GM12878 (cell line): ENCODE measurements around the gene TSPAN11. TPM values are rescaled to one million over a fixed set of nuclear protein-coding genes. Genes with fewer than 3 reads are reported as not detected.

ENCODE experiments used
- ATAC-seq: fragments of 200-7000 bp; cut with Tn5 transposase; 3 replicates; pipeline ENCODE4 v1.9.1; 2020; ENCODE audit warnings: mild to moderate bottlenecking, moderate library complexity
- BruUV-seq: library from RNA; stranded (reverse); fragments of 400-500 nt; replicated peaks from 2 replicates; lab custom pipeline; 2021; lab: Mats Ljungman, UMichigan
- CTCF ChIA-PET: fragments of 300-600 bp; sonication (Branson Sonifier 250); formaldehyde crosslinking; extraction: SDS; loops from one replicate; lab custom pipeline; 2021; ENCODE audit warnings: inconsistent platforms; lab: Yijun Ruan, JAX
- POLR2A ChIA-PET: fragments of 350-600 bp; formaldehyde crosslinking; extraction: SDS; loops from one replicate; lab custom pipeline; 2021; ENCODE audit warnings: inconsistent platforms; lab: Charles Lee
- RAD21 ChIA-PET: fragments of 300-600 bp; sonication (Branson Sonifier 250); formaldehyde crosslinking; loops from one replicate; lab custom pipeline; 2023; ENCODE audit warnings: antibody characterized with exemption; ENCODE audit not compliant: unreplicated experiment; lab: Charles Lee
- SMC1A ChIA-PET: fragments of 300-600 bp; sonication (Branson Sonifier 250); formaldehyde crosslinking; loops from one replicate; lab custom pipeline; 2023; ENCODE audit not compliant: unreplicated experiment, uncharacterized antibody; lab: Charles Lee
- DNase-seq: peaks from one replicate; pipeline ENCODE4 v3.0.0-alpha.2; 2011; ENCODE audit warnings: low read depth, low spot score
- FAIRE-seq: peaks from 3 replicates; lab custom pipeline; 2011; peaks lifted over from hg19 to GRCh38; lab: Jason Lieb, UNC
- H2AFZ ChIP-seq: 2 replicates; pipeline ENCODE4 v1.6.0; 2011; ENCODE audit warnings: low read depth, low read length, control low read depth; ENCODE audit not compliant: control insufficient read depth
- H3K27ac ChIP-seq: 2 replicates; pipeline ENCODE4 v1.5.1; 2011; ENCODE audit warnings: control low read depth; ENCODE audit not compliant: control insufficient read depth, insufficient read depth
- H3K27me3 ChIP-seq, 2 experiments: replicated peaks in 1 of 2; 2 replicates each; pipeline versions ENCODE4 v1.6.0 to v1.6.1; 2011; ENCODE audit warnings: low read length in 1 of 2; ENCODE audit not compliant: control insufficient read depth in 2 of 2, insufficient read depth in 2 of 2
- H3K36me3 ChIP-seq, 2 experiments: 2 replicates each; pipeline ENCODE4 v1.5.1; 2011; ENCODE audit warnings: low read length in 1 of 2; ENCODE audit not compliant: control insufficient read depth in 2 of 2, insufficient read depth in 2 of 2
- H3K4me1 ChIP-seq: 2 replicates; pipeline ENCODE4 v1.6.1; 2011; ENCODE audit warnings: mild to moderate bottlenecking, low read length, moderate library complexity, mixed read lengths; ENCODE audit not compliant: control insufficient read depth, insufficient read depth
- H3K4me2 ChIP-seq: 2 replicates; pipeline ENCODE4 v1.6.0; 2011; ENCODE audit warnings: control low read depth; ENCODE audit not compliant: control insufficient read depth, insufficient read depth
- H3K4me3 ChIP-seq: fragments of 200-600 bp; sonication (generic); 2 replicates; pipeline ENCODE4 v1.5.1; 2016
- H3K79me2 ChIP-seq: 2 replicates; pipeline ENCODE4 v1.6.0; 2011; ENCODE audit warnings: low read length; ENCODE audit not compliant: control insufficient read depth, insufficient read depth
- H3K9ac ChIP-seq: 2 replicates; pipeline ENCODE4 v1.8.0; 2011; ENCODE audit warnings: low read length, control low read depth, mixed read lengths; ENCODE audit not compliant: control insufficient read depth, insufficient read depth
- H3K9me3 ChIP-seq: replicated peaks from 3 replicates; pipeline ENCODE4 v1.5.1; 2011; ENCODE audit warnings: mild to moderate bottlenecking, low read length; ENCODE audit not compliant: control insufficient read depth, insufficient read depth
- H4K20me1 ChIP-seq: 2 replicates; pipeline ENCODE4 v1.6.0; 2011; ENCODE audit not compliant: control insufficient read depth, insufficient read depth
- ATF2 ChIP-seq: IDR thresholded peaks from 2 replicates; pipeline ENCODE4 v1.6.1; 2012; ENCODE audit warnings: low read length, inconsistent platforms
- BCL11A ChIP-seq: IDR thresholded peaks from 2 replicates; pipeline ENCODE4 v1.6.1; 2011; ENCODE audit warnings: low read depth, low read length
- BCL3 ChIP-seq: IDR thresholded peaks from 2 replicates; pipeline ENCODE4 v1.6.1; 2011; ENCODE audit warnings: borderline replicate concordance, low read depth, mild to moderate bottlenecking, moderate library complexity, low read length; ENCODE audit not compliant: insufficient read depth, poor library complexity, severe bottlenecking
- BMI1 ChIP-seq: fragments of 450-650 bp; IDR thresholded peaks from 2 replicates; pipeline ENCODE4 v1.6.1; 2016; ENCODE audit warnings: mild to moderate bottlenecking, moderate library complexity, borderline replicate concordance
- CHD2 ChIP-seq: IDR thresholded peaks from 2 replicates; pipeline ENCODE4 v1.6.1; 2011; ENCODE audit warnings: low read depth, low read length, improper control_type of control experiment, borderline replicate concordance
- CHD4 ChIP-seq: fragments of 200-600 bp; sonication (generic); IDR thresholded peaks from 2 replicates; pipeline ENCODE4 v1.6.1; 2016; ENCODE audit warnings: mild to moderate bottlenecking
- E2F4 ChIP-seq: IDR thresholded peaks from 2 replicates; pipeline ENCODE4 v1.6.1; 2012; ENCODE audit warnings: low read depth, low read length, improper control_type of control experiment
- MTA2 ChIP-seq: fragments of 450-650 bp; IDR thresholded peaks from 2 replicates; pipeline ENCODE4 v1.6.1; 2016; ENCODE audit warnings: low read depth, mild to moderate bottlenecking, moderate library complexity
- MTA3 ChIP-seq: IDR thresholded peaks from 2 replicates; pipeline ENCODE4 v1.6.1; 2012; ENCODE audit warnings: low read length, inconsistent platforms, borderline replicate concordance
- NFXL1 ChIP-seq: fragments of 450-650 bp; IDR thresholded peaks from 2 replicates; pipeline ENCODE4 v1.6.1; 2017; ENCODE audit warnings: antibody characterized with exemption, mild to moderate bottlenecking, borderline replicate concordance
- PAX8 ChIP-seq: fragments of 450-650 bp; IDR thresholded peaks from 2 replicates; pipeline ENCODE4 v1.6.1; 2017; ENCODE audit warnings: mild to moderate bottlenecking, moderate library complexity
- RBBP5 ChIP-seq: fragments of 200-600 bp; sonication (generic); conservative IDR thresholded peaks from 2 replicates; pipeline ENCODE4 v1.6.1; 2016
- SMARCA5 ChIP-seq: fragments of 450-650 bp; IDR thresholded peaks from 2 replicates; pipeline ENCODE4 v1.6.1; 2017; ENCODE audit warnings: mild to moderate bottlenecking
- SRF ChIP-seq, 2 experiments: IDR thresholded peaks; 2 replicates each; pipeline ENCODE4 v1.6.1; 2011; ENCODE audit warnings: low read depth in 2 of 2, low read length in 2 of 2, mild to moderate bottlenecking in 1 of 2, moderate library complexity in 1 of 2
- TCF12 ChIP-seq: IDR thresholded peaks from 2 replicates; pipeline ENCODE4 v1.6.1; 2011; ENCODE audit warnings: low read depth, mild to moderate bottlenecking, low read length
- TCF7 ChIP-seq: IDR thresholded peaks from 2 replicates; pipeline ENCODE4 v1.6.1; 2014; ENCODE audit warnings: antibody characterized with exemption, borderline replicate concordance
- WGBS: methylation state at CpG from one replicate; pipeline ENCODE4 v1.1.6; 2016; ENCODE audit warnings: low lambda C conversion rate; ENCODE audit not compliant: insufficient replicate concordance, insufficient coverage; ENCODE audit errors: missing lambda C conversion rate; 5-methylcytosine and 5-hydroxymethylcytosine counted together
- in situ Hi-C: fragments of 300-500 bp; cut with MboI; formaldehyde crosslinking; loops from 9 replicates; pipeline ENCODE4 v1.14.3; 2018; ENCODE audit warnings: mixed read lengths
- intact Hi-C: fragments of 100-400 bp; cut with micrococcal nuclease; formaldehyde crosslinking; loops from one replicate; pipeline ENCODE4 v1.14.2; 2022; ENCODE audit not compliant: unreplicated experiment
- polyA plus RNA-seq, 11 experiments: library from polyadenylated mRNA; depleted of rRNA in 4 of 11; unstranded in 6 of 11; stranded (reverse) in 5 of 11; fragments of >200 nt; fragmentation: Nextera tagmentation in 4 of 11; fragmentation: Illumina TruSeq in 1 of 11; extraction: Ambion mirVana in 4 of 11; extraction: Trizol in 1 of 11; gene quantifications; 1 replicate in 1 of 11; 2 replicates in 10 of 11; pipeline versions ENCODE4 v1.2.1 to v1.2.3, GENCODE V29; 2011 to 2016; ENCODE audit warnings: inconsistent platforms in 2 of 11, missing spikeins in 2 of 11, low read depth in 1 of 11
- total RNA-seq, 4 experiments: library from RNA; depleted of rRNA in 3 of 4; stranded (reverse); fragments of >200 nt in 3 of 4; fragmentation: Illumina TruSeq in 1 of 4; extraction: Trizol in 1 of 4; gene quantifications; 2 replicates each; pipeline versions ENCODE4 v1.2.1 to v1.2.3, GENCODE V29; 2013 to 2021
- TF ChIP-seq, protein P1 (sequence below): fragments of 450-650 bp; IDR thresholded peaks from 2 replicates; pipeline ENCODE4 v1.6.1; 2017; ENCODE audit warnings: mild to moderate bottlenecking
- TF ChIP-seq, protein P2 (sequence below): fragments of 450-650 bp; IDR thresholded peaks from 2 replicates; pipeline ENCODE4 v1.6.1; 2016; ENCODE audit warnings: mild to moderate bottlenecking

Gene TSPAN11
- total and polyA plus RNA-seq, 10 of the 15 experiments (the other 5 are each of a cell fraction or from before 2014, with no cell fraction given) = under 0.01 to 0.27 (median 0.04) TPM; not detected in 6

DNA sequence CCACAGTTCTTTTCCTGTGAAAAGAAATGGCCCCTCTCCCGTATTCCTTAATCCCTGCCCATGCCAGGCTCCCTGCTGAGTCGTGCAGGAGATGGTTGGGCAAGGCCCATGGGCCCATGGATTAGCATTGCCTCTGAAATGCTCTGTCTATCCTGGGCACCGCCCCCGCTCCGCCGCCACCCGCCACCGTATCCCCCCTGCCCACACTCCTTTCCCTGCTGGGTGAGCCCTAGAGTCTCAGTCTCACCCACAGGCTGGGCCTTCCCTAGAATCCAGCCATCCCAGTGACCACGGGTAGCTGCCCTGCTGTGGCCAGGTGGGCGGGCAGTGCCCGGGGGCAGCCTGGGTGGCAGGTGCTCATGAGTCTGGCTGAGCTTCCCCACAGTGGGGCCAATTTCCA, 50.6 kb downstream of the TSPAN11 start:
- intact Hi-C loops = no loop called here
- ATAC-seq (no peak), DNase-seq (no peak)
- RAD21 ChIA-PET = no interaction called here
- SMC1A ChIA-PET = no interaction called here
- POLR2A ChIA-PET = no interaction called here
- TF ChIP-seq TCF7 (no peak), CHD4 (no peak), BCL3 (no peak), BCL11A (no peak), E2F4 (no peak), ATF2 (no peak), MTA2 (no peak), SRF (IDR thresholded peaks at IDR 0.05; ENCODE audit: low read depth in 2 of 2, low read length in 2 of 2) (no peak), NFXL1 (no peak), PAX8 (no peak), MTA3 (no peak), SMARCA5 (no peak), TCF12 (no peak), RBBP5 (no peak), BMI1 (no peak), CHD2 (no peak)
- TF ChIP-seq, protein P1, sequence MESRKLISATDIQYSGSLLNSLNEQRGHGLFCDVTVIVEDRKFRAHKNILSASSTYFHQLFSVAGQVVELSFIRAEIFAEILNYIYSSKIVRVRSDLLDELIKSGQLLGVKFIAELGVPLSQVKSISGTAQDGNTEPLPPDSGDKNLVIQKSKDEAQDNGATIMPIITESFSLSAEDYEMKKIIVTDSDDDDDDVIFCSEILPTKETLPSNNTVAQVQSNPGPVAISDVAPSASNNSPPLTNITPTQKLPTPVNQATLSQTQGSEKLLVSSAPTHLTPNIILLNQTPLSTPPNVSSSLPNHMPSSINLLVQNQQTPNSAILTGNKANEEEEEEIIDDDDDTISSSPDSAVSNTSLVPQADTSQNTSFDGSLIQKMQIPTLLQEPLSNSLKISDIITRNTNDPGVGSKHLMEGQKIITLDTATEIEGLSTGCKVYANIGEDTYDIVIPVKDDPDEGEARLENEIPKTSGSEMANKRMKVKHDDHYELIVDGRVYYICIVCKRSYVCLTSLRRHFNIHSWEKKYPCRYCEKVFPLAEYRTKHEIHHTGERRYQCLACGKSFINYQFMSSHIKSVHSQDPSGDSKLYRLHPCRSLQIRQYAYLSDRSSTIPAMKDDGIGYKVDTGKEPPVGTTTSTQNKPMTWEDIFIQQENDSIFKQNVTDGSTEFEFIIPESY = no peak
- TF ChIP-seq, protein P2, sequence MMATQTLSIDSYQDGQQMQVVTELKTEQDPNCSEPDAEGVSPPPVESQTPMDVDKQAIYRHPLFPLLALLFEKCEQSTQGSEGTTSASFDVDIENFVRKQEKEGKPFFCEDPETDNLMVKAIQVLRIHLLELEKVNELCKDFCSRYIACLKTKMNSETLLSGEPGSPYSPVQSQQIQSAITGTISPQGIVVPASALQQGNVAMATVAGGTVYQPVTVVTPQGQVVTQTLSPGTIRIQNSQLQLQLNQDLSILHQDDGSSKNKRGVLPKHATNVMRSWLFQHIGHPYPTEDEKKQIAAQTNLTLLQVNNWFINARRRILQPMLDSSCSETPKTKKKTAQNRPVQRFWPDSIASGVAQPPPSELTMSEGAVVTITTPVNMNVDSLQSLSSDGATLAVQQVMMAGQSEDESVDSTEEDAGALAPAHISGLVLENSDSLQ = no peak
- TF ChIP-seq, all 136 proteins: peak for 0
- no peaks in the 10 kb centered on the region for H3K4me1 ChIP-seq
- CTCF ChIA-PET = no interaction called here
- no peak overlapping the region for H3K27ac ChIP-seq
- FAIRE-seq = no peak
- H3K9me3 ChIP-seq = no peaks in the 10 kb centered on the region
- no peak overlapping the region for H3K4me3 ChIP-seq
- no peaks in the 10 kb centered on the region; a peak in 1 of 4 replicates for H3K27me3 ChIP-seq
- in situ Hi-C loops = no loop called here
- no peaks in the 10 kb centered on the region for H3K79me2 ChIP-seq
- H3K4me2 ChIP-seq = no peak overlapping the region
- BruUV-seq = no TSS peak
- H3K36me3 ChIP-seq = no peaks in the 10 kb centered on the region
- WGBS = 48% methylated on average over 11 of the region's 11 CpGs
- no peak overlapping the region for H2AFZ ChIP-seq
- H3K9ac ChIP-seq = no peak overlapping the region
- no peaks in the 10 kb centered on the region for H4K20me1 ChIP-seq
